RWPE1 (cell line): ENCODE results near the gene SLC37A2.
A peak's percentile ranks its signal among the peaks of the same experiment; 100 is the strongest.

Experiments
- CTCF ChIA-PET: fragments of 350-600 bp; sonication (Branson Sonifier 250); formaldehyde crosslinking; extraction: SDS; loops from one replicate; lab custom pipeline; 2021; lab: Yijun Ruan, JAX
- POLR2A ChIA-PET: fragments of 400-600 bp; formaldehyde crosslinking; extraction: SDS; loops from one replicate; lab custom pipeline; 2020; ENCODE audit warnings: antibody characterized with exemption; ENCODE audit not compliant: low non-redundant PET; lab: Yijun Ruan, JAX
- DNase-seq: peaks from one replicate; pipeline ENCODE4 v3.0.0; 2012; ENCODE audit warnings: low spot score
- H3K27ac ChIP-seq: fragments of 450-650 bp; 2 replicates; pipeline ENCODE4 v1.5.1; 2017
- CTCF ChIP-seq: fragments of 450-650 bp; conservative IDR thresholded peaks from 2 replicates; pipeline ENCODE4 v1.5.1; 2017; ENCODE audit warnings: low read depth, mild to moderate bottlenecking

The SLC37A2 gene

GRCh38 chr11:125072961-125073590, 10.0 kb downstream of the SLC37A2 start:
- H3K27ac ChIP-seq: peak overlapping the region; percentile 77
- no peak for DNase-seq
- ChIA-PET POLR2A (no interaction called here), CTCF (interaction anchor here (1.1 kb wide), 2 partner anchors 10 to 18 kb away, joined by 4 read pairs; partner anchors contain the start of gene SLC37A2)
- no peak for TF ChIP-seq CTCF

- no peak for DNase-seq
- CTCF ChIA-PET: interaction anchor here (0.6 to 1.1 kb wide), 2 partner anchors 10 to 494 kb away, joined by 3 to 4 read pairs; partner anchors contain the start of gene SLC37A2
- H3K27ac ChIP-seq: peak overlapping the region; percentile 77
- TF ChIP-seq CTCF: no peak
- POLR2A ChIA-PET: no interaction called here
Observed at GRCh38 chr11:125073616-125074483, 10.7 kb downstream of the SLC37A2 start.

- ChIA-PET CTCF (no interaction called here), POLR2A (no interaction called here)
- DNase-seq: no peak
- peak overlapping the region; percentile 77 for H3K27ac ChIP-seq
- no peak for TF ChIP-seq CTCF
Observed at GRCh38 chr11:125074511-125075241, 11.6 kb downstream of the SLC37A2 start.

DNA sequence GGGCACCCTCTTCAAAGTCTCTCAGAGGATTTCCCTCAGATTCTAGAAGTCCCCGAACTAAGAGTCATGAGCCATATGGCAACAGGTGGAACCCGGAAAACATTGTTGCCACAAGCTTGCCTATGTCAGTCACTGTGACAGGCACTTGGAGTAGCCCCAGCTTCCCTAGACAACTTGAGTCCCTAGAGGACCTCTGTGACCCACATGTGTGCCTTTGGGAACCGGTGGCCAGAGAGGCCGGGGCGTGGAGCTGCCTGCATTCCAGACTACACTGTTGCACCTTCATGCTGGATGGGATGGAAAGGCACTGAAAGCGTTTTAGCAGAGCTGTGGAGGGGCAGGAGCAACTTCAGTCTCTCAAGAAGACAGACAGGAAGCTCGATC, 12.1 kb downstream of the SLC37A2 start:
- TF ChIP-seq CTCF: no peak
- H3K27ac ChIP-seq: peak overlapping the region; percentile 77
- ChIA-PET POLR2A (no interaction called here), CTCF (interaction anchor here (0.6 kb wide), 2 partner anchors 36 to 148 kb away, joined by 5 read pairs; no protein-coding TSS in a partner anchor)
- DNase-seq: no peak

DNA sequence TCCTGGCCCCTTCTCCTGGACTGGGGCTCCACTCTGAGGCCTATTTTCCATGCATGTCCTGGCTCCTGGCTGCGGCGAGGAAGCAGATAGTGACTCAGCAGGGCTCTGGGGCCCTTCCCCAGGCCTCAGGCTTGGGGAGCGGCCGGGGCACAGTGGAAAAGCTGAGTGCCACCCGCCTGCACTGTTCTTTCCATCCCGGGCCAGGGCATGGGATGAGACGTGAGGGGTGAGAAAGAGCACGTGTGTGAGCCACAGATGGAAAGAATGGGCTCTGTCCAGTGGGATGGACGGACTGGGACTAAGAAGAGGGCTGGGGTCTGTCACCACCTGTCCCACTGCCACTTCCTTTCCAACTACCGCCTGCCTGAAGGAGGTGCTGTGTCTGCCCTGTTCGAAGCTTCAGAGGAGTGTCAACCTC, 12.8 kb downstream of the SLC37A2 start:
- TF ChIP-seq CTCF: no peak
- DNase-seq: peak; percentile 72
- CTCF ChIA-PET: interaction anchor here (0.6 to 0.7 kb wide), 5 partner anchors 37 to 1279 kb away, joined by 3 to 5 read pairs (median 4); no protein-coding TSS in a partner anchor
- peak overlapping the region; percentile 77 for H3K27ac ChIP-seq
- POLR2A ChIA-PET: no interaction called here
